ENCODE measurements around the gene STK31.

DNA sequence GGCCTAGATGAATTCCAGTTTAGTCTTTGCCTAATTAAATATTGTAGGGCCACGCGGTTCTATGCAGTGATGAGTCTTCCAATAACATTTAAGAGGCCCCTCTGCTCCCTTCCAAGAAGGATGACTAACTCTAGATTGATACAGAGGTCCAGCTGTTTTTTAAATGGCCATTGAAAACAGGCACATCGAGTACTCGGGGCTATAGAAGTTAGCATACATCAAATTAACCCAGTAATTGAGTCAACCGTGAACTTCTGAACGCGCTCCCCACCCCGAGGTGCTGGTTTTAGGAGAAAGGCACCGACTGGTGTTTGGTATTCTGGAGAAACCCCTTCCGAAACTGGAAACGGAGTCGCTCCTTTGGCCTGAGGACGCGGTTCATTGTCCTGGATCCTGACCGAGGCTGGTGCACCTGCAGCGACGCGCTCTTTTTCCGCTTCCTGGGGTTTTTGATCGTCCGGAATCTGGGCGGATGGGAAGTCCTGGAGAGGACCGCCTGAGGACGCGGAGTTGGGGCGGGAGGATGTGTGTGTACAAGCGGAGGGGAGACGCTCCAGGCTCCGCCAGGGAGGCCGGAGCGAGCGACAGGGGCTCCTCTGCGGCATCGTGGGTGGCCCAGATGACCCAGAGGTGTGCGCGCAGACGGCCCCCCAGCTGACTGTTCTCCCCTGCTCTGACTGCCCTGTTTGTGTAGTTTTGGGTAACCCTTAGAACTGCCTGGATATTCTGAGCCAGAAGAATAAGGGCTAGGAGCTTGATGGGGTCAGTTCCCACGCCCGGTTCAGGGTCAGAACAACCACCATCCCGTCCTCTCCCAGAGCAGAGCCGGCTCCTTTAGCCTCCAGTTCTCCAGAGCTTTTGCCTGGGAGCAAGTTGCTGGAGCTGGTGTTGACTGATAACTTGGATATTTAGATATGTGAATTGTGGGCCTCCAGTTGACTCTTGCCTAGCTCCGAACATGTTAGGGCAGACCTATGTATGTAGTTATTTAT lies 29.3 kb upstream of the STK31 start:
- TF ChIP-seq ZNF677 (tag by site-specific recombination; IDR thresholded peaks at IDR 0.05) (no peak), SP2 (tag by site-specific recombination; IDR thresholded peaks at IDR 0.05) (peak; percentile 50), CTCF (tag by site-specific recombination; IDR thresholded peaks at IDR 0.05) (no peak), REST (tag by site-specific recombination; IDR thresholded peaks at IDR 0.05) (no peak), YY2 (tag by site-specific recombination; IDR thresholded peaks at IDR 0.05) (no peak), KLF1 (tag by site-specific recombination; IDR thresholded peaks at IDR 0.05) (no peak), TCF7L2 (IDR thresholded peaks at IDR 0.05; ENCODE audit: borderline replicate concordance, low read depth, low read length) (no peak), ZSCAN18 (tag by site-specific recombination; IDR thresholded peaks at IDR 0.05) (no peak), ZNF777 (tag by site-specific recombination; IDR thresholded peaks at IDR 0.05; ENCODE audit: borderline replicate concordance) (no peak), ZNF555 (tag by site-specific recombination; conservative IDR thresholded peaks at IDR 0.05) (no peak)

Measured in HEK293 (cell line).